Measurements from ENCODE around the gene TMEM181.

DNA sequence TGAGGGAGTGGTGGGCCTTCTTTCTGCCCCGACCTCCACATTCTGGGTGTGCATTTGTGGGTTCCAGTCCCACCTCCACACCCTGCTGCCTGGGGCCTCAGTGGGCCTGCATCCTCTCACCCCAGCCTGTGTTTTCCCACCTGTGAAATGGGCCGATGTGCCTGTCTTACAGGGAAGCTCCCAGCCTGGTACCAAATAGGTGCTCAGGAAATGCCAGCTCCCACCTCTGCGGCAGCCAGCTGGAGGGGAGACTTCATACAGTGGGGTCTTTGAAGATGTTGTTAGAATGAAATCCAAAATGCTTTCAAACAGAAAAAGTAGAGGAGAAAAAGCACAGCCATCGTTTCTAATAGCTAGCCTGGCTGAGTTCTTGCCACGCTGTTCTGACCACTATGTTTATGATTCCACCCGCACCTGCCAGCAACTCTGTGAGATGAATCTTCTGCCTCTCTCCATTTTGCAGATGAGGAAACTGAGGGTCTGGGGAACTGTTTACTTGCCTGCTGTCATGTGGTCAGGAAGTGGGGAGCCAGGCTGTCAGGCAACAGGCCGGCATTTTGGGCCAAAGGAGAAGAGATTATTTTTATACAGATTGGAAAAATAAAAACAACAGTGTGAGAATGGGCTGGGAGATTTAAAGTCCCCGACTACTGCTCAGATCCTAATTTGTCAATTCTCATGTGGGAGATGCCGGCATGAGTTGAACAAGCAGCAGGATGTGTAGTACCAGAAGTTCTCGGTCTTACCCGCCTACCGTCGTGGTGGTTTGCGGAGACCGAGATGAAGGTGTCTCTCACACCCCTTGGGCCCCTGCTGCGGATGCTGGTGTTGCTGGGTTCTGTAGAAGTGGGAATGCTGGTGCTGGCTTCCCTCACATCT lies 4.6 kb downstream of the TMEM181 start:
- TF ChIP-seq, protein P1, sequence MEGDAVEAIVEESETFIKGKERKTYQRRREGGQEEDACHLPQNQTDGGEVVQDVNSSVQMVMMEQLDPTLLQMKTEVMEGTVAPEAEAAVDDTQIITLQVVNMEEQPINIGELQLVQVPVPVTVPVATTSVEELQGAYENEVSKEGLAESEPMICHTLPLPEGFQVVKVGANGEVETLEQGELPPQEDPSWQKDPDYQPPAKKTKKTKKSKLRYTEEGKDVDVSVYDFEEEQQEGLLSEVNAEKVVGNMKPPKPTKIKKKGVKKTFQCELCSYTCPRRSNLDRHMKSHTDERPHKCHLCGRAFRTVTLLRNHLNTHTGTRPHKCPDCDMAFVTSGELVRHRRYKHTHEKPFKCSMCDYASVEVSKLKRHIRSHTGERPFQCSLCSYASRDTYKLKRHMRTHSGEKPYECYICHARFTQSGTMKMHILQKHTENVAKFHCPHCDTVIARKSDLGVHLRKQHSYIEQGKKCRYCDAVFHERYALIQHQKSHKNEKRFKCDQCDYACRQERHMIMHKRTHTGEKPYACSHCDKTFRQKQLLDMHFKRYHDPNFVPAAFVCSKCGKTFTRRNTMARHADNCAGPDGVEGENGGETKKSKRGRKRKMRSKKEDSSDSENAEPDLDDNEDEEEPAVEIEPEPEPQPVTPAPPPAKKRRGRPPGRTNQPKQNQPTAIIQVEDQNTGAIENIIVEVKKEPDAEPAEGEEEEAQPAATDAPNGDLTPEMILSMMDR (IDR thresholded peaks at IDR 0.05) = no peak
- TF ChIP-seq POLR2A (IDR thresholded peaks at IDR 0.05) = no peak

Data from adrenal gland (tissue), 5 donors.